ENCODE measurements around the gene IER3. TPM values are rescaled to one million over a fixed set of nuclear protein-coding genes. Genes with fewer than 3 reads are reported as not detected.

Gene IER3
- total and polyA plus RNA-seq, 9 of the 15 experiments (the other 6 are each of a cell fraction or from before 2014, with no cell fraction given), result 1.5 to 30.0 (median 11.5) TPM

GRCh38 chr6:30716879-30717128 lies 27.5 kb downstream of the IER3 start (continued):
- TF ChIP-seq JUND (IDR thresholded peaks at IDR 0.05; ENCODE audit: borderline replicate concordance, low read depth, low read length) (no peak), JUND (tag; IDR thresholded peaks at IDR 0.05; ENCODE audit: borderline replicate concordance, low read depth, low read length) (no peak), SMARCC2 (IDR thresholded peaks at IDR 0.05; ENCODE audit: low read depth) (0 out of 2 replicates have a peak, but pooled peaks have one; percentile 17), SRSF3 (IDR thresholded peaks at IDR 0.05; ENCODE audit: insufficient read depth, low read length) (0 out of 2 replicates have a peak, but pooled peaks have one; percentile 57), ZSCAN29 (IDR thresholded peaks at IDR 0.05) (0 out of 2 replicates have a peak, but pooled peaks have one; percentile 20), HDAC3 (IDR thresholded peaks at IDR 0.05; ENCODE audit: borderline replicate concordance, partially characterized antibody) (peak; percentile 20), TAF9B (IDR thresholded peaks at IDR 0.05; ENCODE audit: partially characterized antibody) (peak; percentile 12), HOMEZ (CRISPR knock-in tag; IDR thresholded peaks at IDR 0.05) (no peak), BRF2 (IDR thresholded peaks at IDR 0.05; ENCODE audit: borderline replicate concordance, insufficient read depth, insufficient read length) (no peak), CHCHD3 (CRISPR knock-in tag; IDR thresholded peaks at IDR 0.05) (0 out of 2 replicates have a peak, but pooled peaks have one; percentile 73), OTX1 (CRISPR knock-in tag; IDR thresholded peaks at IDR 0.05) (no peak), PATZ1 (CRISPR knock-in tag; IDR thresholded peaks at IDR 0.05; ENCODE audit: borderline replicate concordance) (0 out of 2 replicates have a peak, but pooled peaks have one; percentile 63), ZC3H4 (CRISPR knock-in tag; IDR thresholded peaks at IDR 0.05; ENCODE audit: borderline replicate concordance) (0 out of 2 replicates have a peak, but pooled peaks have one; percentile 69), ATF3 (IDR thresholded peaks at IDR 0.05) (no peak), ATF3 (CRISPR knock-in tag; conservative IDR thresholded peaks at IDR 0.05) (no peak)
- TF ChIP-seq, protein P1, sequence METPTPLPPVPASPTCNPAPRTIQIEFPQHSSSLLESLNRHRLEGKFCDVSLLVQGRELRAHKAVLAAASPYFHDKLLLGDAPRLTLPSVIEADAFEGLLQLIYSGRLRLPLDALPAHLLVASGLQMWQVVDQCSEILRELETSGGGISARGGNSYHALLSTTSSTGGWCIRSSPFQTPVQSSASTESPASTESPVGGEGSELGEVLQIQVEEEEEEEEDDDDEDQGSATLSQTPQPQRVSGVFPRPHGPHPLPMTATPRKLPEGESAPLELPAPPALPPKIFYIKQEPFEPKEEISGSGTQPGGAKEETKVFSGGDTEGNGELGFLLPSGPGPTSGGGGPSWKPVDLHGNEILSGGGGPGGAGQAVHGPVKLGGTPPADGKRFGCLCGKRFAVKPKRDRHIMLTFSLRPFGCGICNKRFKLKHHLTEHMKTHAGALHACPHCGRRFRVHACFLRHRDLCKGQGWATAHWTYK (CRISPR knock-in tag; IDR thresholded peaks at IDR 0.05), result 0 out of 2 replicates have a peak, but pooled peaks have one; percentile 48
- TF ChIP-seq, protein P2, sequence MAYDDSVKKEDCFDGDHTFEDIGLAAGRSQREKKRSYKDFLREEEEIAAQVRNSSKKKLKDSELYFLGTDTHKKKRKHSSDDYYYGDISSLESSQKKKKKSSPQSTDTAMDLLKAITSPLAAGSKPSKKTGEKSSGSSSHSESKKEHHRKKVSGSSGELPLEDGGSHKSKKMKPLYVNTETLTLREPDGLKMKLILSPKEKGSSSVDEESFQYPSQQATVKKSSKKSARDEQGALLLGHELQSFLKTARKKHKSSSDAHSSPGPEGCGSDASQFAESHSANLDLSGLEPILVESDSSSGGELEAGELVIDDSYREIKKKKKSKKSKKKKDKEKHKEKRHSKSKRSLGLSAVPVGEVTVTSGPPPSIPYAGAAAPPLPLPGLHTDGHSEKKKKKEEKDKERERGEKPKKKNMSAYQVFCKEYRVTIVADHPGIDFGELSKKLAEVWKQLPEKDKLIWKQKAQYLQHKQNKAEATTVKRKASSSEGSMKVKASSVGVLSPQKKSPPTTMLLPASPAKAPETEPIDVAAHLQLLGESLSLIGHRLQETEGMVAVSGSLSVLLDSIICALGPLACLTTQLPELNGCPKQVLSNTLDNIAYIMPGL (CRISPR knock-in tag; IDR thresholded peaks at IDR 0.05), result peak; percentile 21; the same call in 1 of the 2 replicates
